Activated CD8-positive, alpha-beta memory T cell treated with anti-CD3 and anti-CD28 coated beads for 24 hours (primary cell): ENCODE data around the gene DNAJC30.

ENCODE experiments used
- DNase-seq: peaks from one replicate; pipeline ENCODE4 v3.0.0-alpha.2; 2020

Gene DNAJC30

DNA sequence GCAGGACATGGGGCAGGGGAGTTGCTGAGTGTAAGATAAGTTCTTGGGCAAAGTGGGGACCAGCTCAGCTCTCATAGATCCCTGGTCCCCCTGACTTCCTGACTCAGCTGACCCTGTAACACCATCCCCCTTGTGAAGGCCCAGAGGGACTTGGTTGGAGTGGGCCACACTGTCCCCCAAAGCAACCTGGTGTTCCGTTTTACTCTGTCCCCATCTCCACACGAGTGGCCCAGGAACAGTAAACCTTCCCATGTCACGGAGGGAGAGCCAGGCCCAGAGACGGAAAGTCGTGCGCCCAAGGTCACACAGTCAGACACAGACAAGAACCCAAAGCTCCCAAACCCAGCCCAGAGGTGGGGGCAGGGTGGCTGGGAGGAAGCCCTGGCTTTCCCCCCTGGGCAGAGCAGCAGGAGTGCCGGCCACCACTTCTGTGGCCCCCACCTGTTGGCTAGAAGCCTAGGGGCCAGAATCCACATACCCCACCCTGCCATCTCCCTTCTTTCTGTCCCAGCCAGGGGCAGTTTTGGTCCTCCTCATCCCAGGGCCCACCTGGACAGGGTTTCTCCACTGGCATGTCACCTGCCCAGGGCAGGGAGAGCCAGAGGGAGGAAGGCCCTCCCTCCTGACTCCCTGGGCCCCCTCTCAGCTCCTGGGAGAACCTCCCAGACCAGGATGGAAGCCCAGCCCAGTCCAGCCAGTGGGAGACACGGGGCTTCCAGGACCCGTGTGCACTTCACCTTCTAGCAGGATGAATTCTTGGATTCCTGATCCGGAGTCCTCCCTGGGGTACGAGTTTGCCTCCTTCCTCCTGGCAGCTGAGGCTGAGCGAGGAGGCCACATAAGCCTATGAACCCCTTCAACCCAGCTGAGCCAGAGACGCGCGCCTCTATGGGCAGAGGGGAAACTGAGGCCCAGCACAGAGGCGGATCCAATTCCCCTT lies 36.2 kb downstream of the DNAJC30 start:
- no peak for DNase-seq

DNA sequence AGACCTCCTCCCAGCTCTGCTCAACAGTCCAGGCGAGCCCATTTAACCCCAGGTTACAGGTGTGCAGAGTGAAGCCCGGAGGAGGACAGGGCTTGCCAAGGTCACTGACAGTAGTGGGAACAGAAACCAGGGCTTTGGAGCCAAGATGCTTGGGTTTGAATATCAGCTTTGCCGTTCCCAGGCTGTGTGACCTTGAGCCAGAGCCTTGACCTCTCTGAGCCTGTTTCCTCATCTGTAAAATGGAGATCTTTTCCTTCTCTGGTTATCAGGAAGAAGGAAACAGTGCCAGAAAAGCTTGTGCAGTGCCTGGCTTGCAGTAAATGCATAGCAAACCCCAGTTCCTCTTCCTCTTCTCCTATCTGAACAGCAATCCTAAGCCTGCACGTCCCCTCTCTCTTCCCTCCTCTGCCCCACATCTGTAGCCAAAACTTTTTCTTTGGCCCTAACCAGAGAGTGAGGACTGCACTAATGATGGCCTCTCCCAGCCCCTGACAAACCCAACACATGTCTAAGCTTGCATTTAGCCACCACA lies 37.5 kb downstream of the DNAJC30 start:
- DNase-seq: no peak

DNA sequence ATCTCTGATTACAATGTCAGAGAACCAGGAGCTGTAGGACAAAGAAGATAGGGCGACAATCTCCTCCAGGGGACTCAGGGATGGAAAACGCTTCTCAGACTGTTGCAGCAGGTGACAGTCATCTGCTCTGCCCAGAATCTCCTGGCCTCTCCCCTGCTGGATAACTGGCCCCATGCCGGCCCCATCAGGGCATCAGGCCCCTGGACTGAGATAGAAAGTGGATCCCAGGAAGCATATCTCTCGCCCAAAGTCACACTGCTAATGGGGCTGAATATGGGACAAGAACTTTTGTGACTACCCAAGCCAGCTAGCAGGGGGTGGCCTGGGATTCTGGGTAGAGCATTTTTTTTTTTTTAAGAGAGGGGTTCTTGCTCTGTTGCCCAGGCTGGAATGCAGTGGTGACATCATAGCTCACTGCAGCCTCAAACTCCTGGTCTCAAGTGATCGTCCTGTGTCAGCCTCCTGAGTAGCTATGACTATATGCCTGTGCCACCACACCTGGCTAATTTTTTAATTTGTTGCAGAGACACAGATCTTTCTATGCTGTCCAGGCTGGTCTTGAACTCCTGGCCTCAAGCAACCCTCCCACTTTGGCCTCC lies 38.5 kb downstream of the DNAJC30 start:
- no peak for DNase-seq

DNA sequence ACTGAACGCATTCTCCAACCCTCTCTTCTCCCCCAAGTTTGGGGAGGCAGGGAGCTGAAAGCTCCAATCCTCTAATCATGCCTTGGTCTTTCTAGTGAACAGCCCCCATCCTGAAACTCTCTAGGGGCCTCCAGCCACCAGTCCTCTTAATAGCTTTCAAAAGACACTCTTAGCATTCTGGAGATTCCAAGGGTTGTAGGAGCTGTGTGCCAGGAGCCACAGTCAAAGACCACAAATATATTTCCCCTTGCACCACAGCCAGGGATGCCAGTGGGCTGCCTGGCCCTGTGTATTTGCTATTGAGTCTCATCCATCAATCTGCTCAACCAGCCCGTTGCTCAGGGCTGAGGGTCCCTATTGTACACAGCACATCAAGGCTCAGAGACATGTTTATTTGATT lies 40.4 kb downstream of the DNAJC30 start:
- DNase-seq: no peak

DNA sequence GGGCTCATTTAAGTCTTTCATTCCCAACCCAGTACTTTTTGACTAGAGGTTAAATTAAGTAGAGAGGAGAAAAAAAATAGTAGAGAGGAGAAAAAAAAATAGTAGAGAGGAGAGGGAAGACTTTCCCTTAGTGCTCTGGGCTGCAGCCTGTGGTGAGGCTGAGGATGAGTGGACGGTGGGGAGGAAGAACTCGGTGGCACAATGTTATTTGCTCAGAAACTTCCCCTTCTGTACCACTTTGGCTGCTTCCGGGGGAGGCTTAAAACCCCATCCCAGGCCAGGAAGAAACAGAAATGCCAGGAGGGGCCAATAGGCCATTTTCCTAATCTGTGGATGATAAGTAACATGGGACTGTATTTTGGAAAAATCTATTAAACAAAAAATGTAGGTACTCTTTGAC lies 44.3 kb downstream of the DNAJC30 start:
- DNase-seq: no peak

DNA sequence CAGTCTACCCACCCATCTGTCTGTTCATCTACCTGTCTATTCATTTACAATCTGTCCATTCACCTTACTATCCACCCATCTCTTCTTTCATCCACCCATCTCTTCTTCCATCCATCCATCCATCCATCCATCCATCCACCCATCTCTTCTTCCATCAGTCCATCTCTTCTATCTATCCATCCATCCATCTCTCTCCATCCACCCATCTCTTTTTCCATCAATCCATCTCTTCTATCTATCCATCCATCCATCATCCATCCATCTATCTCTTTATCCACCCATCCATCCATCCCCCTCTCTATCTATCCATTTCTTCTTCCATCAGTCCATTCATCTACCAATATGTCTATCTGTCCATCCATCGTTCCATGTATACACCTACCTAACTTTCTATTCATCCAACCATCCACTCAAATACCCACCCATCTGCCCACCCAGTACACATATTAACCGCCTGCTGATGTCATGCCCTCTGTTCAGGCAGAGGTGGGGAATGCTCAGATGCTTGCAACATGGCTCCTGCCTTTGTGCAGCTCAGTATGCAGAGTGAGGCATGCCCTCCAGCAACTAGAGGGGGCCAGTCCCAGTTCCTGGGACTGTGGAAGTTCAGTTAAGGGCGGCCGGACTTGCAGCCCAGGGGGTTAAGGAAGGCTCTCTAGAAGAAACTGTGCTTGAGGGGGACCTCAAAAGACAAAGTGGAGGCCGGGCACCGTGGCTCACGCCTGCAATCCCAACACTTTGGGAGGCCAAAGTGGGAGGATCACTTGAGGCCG lies 47.6 kb downstream of the DNAJC30 start:
- DNase-seq: no peak

DNA sequence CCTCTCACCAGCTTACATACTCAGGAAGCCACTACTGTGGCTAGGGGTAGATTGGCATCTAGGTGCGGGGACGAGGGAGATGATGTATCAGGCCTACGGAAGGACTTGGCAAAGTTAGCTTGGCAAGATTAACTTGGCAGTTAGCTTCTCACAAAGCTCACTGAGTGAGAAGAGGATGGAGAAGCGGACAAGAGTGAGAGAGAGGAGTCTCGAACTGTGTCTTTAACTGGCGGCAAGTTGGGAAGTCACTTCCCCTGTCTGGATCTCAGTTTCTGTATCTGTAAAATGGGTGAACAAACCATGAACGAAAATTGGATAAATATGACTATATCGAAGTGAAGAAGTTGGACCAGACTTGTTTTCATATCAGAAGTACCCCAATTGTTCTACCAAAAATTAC lies 49.4 kb downstream of the DNAJC30 start:
- no peak for DNase-seq

DNA sequence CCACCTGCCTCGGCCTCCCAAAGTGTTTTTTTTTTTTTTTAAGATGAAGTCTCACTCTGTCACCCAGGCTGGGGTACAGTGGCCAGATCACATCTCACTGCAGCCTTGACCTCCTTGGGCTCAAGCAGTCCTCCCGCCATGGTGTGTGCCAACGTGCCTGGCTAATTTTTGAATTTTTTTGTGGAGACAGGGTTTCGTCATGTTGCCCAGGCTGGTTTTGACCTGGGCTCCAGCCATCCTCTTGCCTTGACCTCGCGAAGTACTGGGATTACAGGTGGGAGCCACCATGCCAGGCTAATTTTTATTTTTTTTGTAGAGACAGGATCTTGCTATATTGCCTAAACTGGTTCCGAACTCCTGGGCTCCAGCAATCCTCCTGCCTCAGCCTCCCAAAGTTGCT lies 49.9 kb downstream of the DNAJC30 start:
- DNase-seq: no peak

DNA sequence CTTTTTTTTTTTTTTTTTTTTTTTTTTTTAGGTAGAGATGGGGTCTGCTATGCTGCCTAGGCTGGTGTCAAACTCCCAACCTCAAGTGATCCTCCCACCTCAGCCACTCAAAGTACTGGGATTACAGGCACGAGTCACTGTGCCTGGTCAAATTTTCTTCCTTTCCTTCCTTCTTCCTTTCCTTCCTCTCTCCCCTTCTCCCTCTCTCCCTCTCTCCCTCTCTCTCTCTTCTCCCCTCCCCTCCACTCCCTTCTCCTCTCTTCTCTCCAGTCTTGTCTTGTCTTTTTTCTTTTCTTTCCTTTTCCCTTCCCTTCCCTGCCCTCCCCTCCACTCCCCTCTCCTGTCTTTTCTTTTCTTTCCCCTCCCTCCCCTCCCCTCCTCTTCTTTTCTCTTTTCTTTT lies 51.7 kb downstream of the DNAJC30 start:
- DNase-seq: no peak
